IMR-90 (cell line): ENCODE measurements around the gene SARNP. TPM values are rescaled to one million over a fixed set of nuclear protein-coding genes. Genes with fewer than 3 reads are reported as not detected.
A peak's percentile ranks its signal among the peaks of the same experiment; 100 is the strongest.

Source experiments
- ATAC-seq: fragments of 200-7000 bp; cut with Tn5 transposase; 2 replicates; pipeline ENCODE4 v1.9.1; 2020; ENCODE audit warnings: low read depth, mild to moderate bottlenecking, moderate library complexity
- BruUV-seq: library from RNA; stranded (reverse); fragments of 400-500 nt; replicated peaks from 2 replicates; lab custom pipeline; 2021; lab: Mats Ljungman, UMichigan
- CTCF ChIA-PET: fragments of 300-600 bp; formaldehyde crosslinking; extraction: SDS; loops from one replicate; lab custom pipeline; 2021; ENCODE audit warnings: antibody characterized with exemption; lab: Yijun Ruan, JAX
- POLR2A ChIA-PET: fragments of 300-600 bp; sonication (Branson Sonifier 250); formaldehyde crosslinking; loops from one replicate; lab custom pipeline; 2022; ENCODE audit warnings: antibody characterized with exemption; ENCODE audit not compliant: unreplicated experiment; lab: Charles Lee
- DNase-seq: peaks from one replicate; pipeline ENCODE4 v3.0.0; 2013
- H2AFZ ChIP-seq: replicated peaks from 2 replicates; pipeline ENCODE3; 2013; ENCODE audit warnings: low read length, mild to moderate bottlenecking; ENCODE audit not compliant: poor library complexity
- H2AK5ac ChIP-seq: 2 replicates; pipeline ENCODE4 v1.6.1; 2013; ENCODE audit warnings: low read depth, low read length, inconsistent platforms
- H2AK9ac ChIP-seq: replicated peaks from 2 replicates; pipeline ENCODE3; 2013; ENCODE audit warnings: mild to moderate bottlenecking, low read depth, low read length, moderate library complexity; ENCODE audit not compliant: poor library complexity
- H2BK120ac ChIP-seq: 2 replicates; pipeline ENCODE4 v1.6.1; 2013; ENCODE audit warnings: low read depth, low read length, inconsistent platforms
- H2BK15ac ChIP-seq: 3 replicates; pipeline ENCODE4 v1.6.1; 2013; ENCODE audit warnings: low read depth, low read length, inconsistent platforms
- H2BK20ac ChIP-seq: 2 replicates; pipeline ENCODE4 v1.6.1; 2013; ENCODE audit warnings: low read depth, mild to moderate bottlenecking, inconsistent platforms, low read length, moderate library complexity
- H2BK5ac ChIP-seq: 2 replicates; pipeline ENCODE4 v1.6.1; 2013; ENCODE audit warnings: mild to moderate bottlenecking, low read depth, low read length, inconsistent platforms; ENCODE audit not compliant: poor library complexity, severe bottlenecking
- H3K14ac ChIP-seq: replicated peaks from 2 replicates; pipeline ENCODE4 v1.6.1; 2013; ENCODE audit warnings: low read depth, low read length, inconsistent platforms
- H3K18ac ChIP-seq: 2 replicates; pipeline ENCODE4 v1.6.1; 2013; ENCODE audit warnings: low read depth, low read length, control low read depth
- H3K23ac ChIP-seq: 2 replicates; pipeline ENCODE4 v1.6.1; 2013; ENCODE audit warnings: low read depth, low read length, inconsistent platforms
- H3K27ac ChIP-seq: 2 replicates; pipeline ENCODE4 v1.5.1; 2013; ENCODE audit warnings: mild to moderate bottlenecking, control low read depth, low read length; ENCODE audit not compliant: insufficient read depth
- H3K27me3 ChIP-seq: 2 replicates; pipeline ENCODE4 v1.6.1; 2013; ENCODE audit warnings: low read length; ENCODE audit not compliant: control insufficient read depth, insufficient read depth
- H3K36me3 ChIP-seq: 2 replicates; pipeline ENCODE4 v1.6.1; 2013; ENCODE audit warnings: low read length, mixed read lengths; ENCODE audit not compliant: control insufficient read depth, insufficient read depth
- H3K4ac ChIP-seq: 2 replicates; pipeline ENCODE4 v1.6.1; 2013; ENCODE audit warnings: low read depth, low read length, inconsistent platforms
- H3K4me1 ChIP-seq: 2 replicates; pipeline ENCODE4 v1.6.1; 2013; ENCODE audit warnings: low read length, mixed read lengths; ENCODE audit not compliant: control insufficient read depth, insufficient read depth
- H3K4me2 ChIP-seq: 2 replicates; pipeline ENCODE4 v1.6.1; 2013; ENCODE audit warnings: low read depth, mild to moderate bottlenecking, control low read depth, low read length, moderate library complexity
- H3K4me3 ChIP-seq: 2 replicates; pipeline ENCODE4 v1.5.1; 2013; ENCODE audit warnings: low read depth, mild to moderate bottlenecking, control low read depth, low read length, moderate library complexity; ENCODE audit not compliant: insufficient read depth
- H3K56ac ChIP-seq: 2 replicates; pipeline ENCODE4 v1.6.1; 2013; ENCODE audit warnings: low read length, inconsistent platforms; ENCODE audit not compliant: insufficient read depth; ENCODE audit errors: extremely low read depth
- H3K79me1 ChIP-seq, 2 experiments: 2 replicates each; pipeline ENCODE4 v1.6.1; 2013; ENCODE audit warnings: low read length in 2 of 2, inconsistent platforms in 1 of 2, low read depth in 1 of 2
- H3K9ac ChIP-seq: 2 replicates; pipeline ENCODE4 v1.6.1; 2013; ENCODE audit warnings: low read depth, low read length, control low read depth
- H3K9me1 ChIP-seq: 2 replicates; pipeline ENCODE4 v1.6.1; 2013; ENCODE audit warnings: low read length, inconsistent platforms; ENCODE audit not compliant: insufficient read depth
- H3K9me3 ChIP-seq: 2 replicates; pipeline ENCODE4 v1.6.1; 2013; ENCODE audit warnings: low read length; ENCODE audit not compliant: control insufficient read depth, insufficient read depth
- H4K20me1 ChIP-seq: 2 replicates; pipeline ENCODE4 v1.6.1; 2013; ENCODE audit warnings: low read length, inconsistent platforms; ENCODE audit not compliant: insufficient read depth
- H4K5ac ChIP-seq: 2 replicates; pipeline ENCODE4 v1.6.1; 2013; ENCODE audit warnings: mild to moderate bottlenecking, low read depth, low read length, control low read depth
- H4K8ac ChIP-seq, 2 experiments: 2 replicates each; pipeline ENCODE4 v1.6.1; 2013; ENCODE audit warnings: low read depth in 2 of 2, low read length in 2 of 2, control low read depth in 1 of 2, inconsistent platforms in 1 of 2
- H4K91ac ChIP-seq: 2 replicates; pipeline ENCODE4 v1.6.1; 2013; ENCODE audit warnings: low read depth, low read length, inconsistent platforms; ENCODE audit not compliant: insufficient read depth
- CHD1 ChIP-seq: IDR thresholded peaks from 2 replicates; pipeline ENCODE4 v1.6.1; 2012; ENCODE audit warnings: low read depth, low read length, improper control_type of control experiment
- ELK1 ChIP-seq: fragments of 150-350 bp; IDR thresholded peaks from 2 replicates; pipeline ENCODE4 v1.6.1; 2016; ENCODE audit warnings: low read depth, mild to moderate bottlenecking, low read length, moderate library complexity, borderline replicate concordance
- FOS ChIP-seq: fragments of 150-350 bp; IDR thresholded peaks from 2 replicates; pipeline ENCODE4 v1.6.1; 2016; ENCODE audit warnings: low read depth, low read length
- MAFK ChIP-seq: IDR thresholded peaks from 2 replicates; pipeline ENCODE4 v1.6.1; 2012; ENCODE audit warnings: low read depth, low read length, improper control_type of control experiment
- MAZ ChIP-seq: IDR thresholded peaks from 2 replicates; pipeline ENCODE4 v1.6.1; 2012; ENCODE audit warnings: low read depth, mild to moderate bottlenecking, low read length, improper control_type of control experiment, moderate library complexity, borderline replicate concordance
- MXI1 ChIP-seq: IDR thresholded peaks from 2 replicates; pipeline ENCODE4 v1.6.1; 2012; ENCODE audit warnings: low read depth, mild to moderate bottlenecking, low read length, moderate library complexity, borderline replicate concordance
- POLR2A ChIP-seq: IDR thresholded peaks from 2 replicates; pipeline ENCODE4 v1.6.1; 2012; ENCODE audit warnings: mild to moderate bottlenecking, low read depth, low read length
- USF2 ChIP-seq: fragments of 150-350 bp; IDR thresholded peaks from 2 replicates; pipeline ENCODE4 v1.6.1; 2017; ENCODE audit warnings: mild to moderate bottlenecking, antibody characterized with exemption, low read length, low read depth
- dilution Hi-C: fragments of 300-500 bp; cut with HindIII; formaldehyde crosslinking; loops from one replicate; pipeline ENCODE4 v1.14.3; 2018; ENCODE audit warnings: low sequenced_read_pairs; ENCODE audit not compliant: unreplicated experiment
- in situ Hi-C: fragments of 300-500 bp; cut with MboI; formaldehyde crosslinking; loops from 3 replicates; pipeline ENCODE4 v1.14.3; 2019; ENCODE audit warnings: low sequenced_read_pairs, inconsistent platforms, mixed read lengths
- intact Hi-C: fragments of 100-400 bp; cut with micrococcal nuclease; formaldehyde crosslinking; loops from 2 replicates; pipeline ENCODE4 v1.10.0; 2022
- polyA plus RNA-seq, 3 experiments: library from polyadenylated mRNA; depleted of rRNA; stranded (reverse); fragments of >200 nt; gene quantifications; 2 replicates each; pipeline ENCODE4 v1.2.3, GENCODE V29; 2012; ENCODE audit warnings: low replicate concordance in 1 of 3
- total RNA-seq: library from RNA; depleted of rRNA; stranded (reverse); fragments of >200 nt; gene quantifications from 2 replicates; pipeline ENCODE4 v1.2.3, GENCODE V29; 2012

Gene SARNP
- total and polyA plus RNA-seq, 2 of the 4 experiments (the other 2 are of a cell fraction): 46.8 to 103 TPM

- no peak overlapping the region for H4K8ac ChIP-seq
- no peak overlapping the region for H3K23ac ChIP-seq
- no peak overlapping the region for H2BK120ac ChIP-seq
- H4K20me1 ChIP-seq: no peaks in the 10 kb centered on the region
- CTCF ChIA-PET: no interaction called here
- H4K5ac ChIP-seq: no peak overlapping the region
- H3K4me3 ChIP-seq: no peak overlapping the region
- dilution Hi-C loops (no loop called here), intact Hi-C loops (no loop called here), in situ Hi-C loops (no loop called here)
- no peak overlapping the region for H3K9ac ChIP-seq
- H2AK9ac ChIP-seq: no peak overlapping the region
- no peak overlapping the region for H3K4me2 ChIP-seq
- BruUV-seq: no TSS peak
- no peak overlapping the region for H3K4ac ChIP-seq
- no peak overlapping the region for H3K18ac ChIP-seq
- ATAC-seq (no peak), DNase-seq (peak; percentile 33)
- no peak overlapping the region for H2BK15ac ChIP-seq
- H3K79me1 ChIP-seq: no peaks in the 10 kb centered on the region
- H3K27ac ChIP-seq: no peak overlapping the region
- POLR2A ChIA-PET: no interaction called here
- H2BK5ac ChIP-seq: no peak overlapping the region
- no peaks in the 10 kb centered on the region for H3K9me1 ChIP-seq
- H3K9me3 ChIP-seq: no peaks in the 10 kb centered on the region; the same call in 1 of the 2 replicates
- TF ChIP-seq USF2: no peak
- no peak for TF ChIP-seq FOS
- no peak for TF ChIP-seq MXI1
- no peak for TF ChIP-seq ELK1
- no peak for TF ChIP-seq MAFK
- TF ChIP-seq CHD1: no peak
- TF ChIP-seq MAZ: no peak
- no peak for TF ChIP-seq POLR2A
- H4K91ac ChIP-seq: no peak overlapping the region
- H3K27me3 ChIP-seq: no peaks in the 10 kb centered on the region
- no peaks in the 10 kb centered on the region for H3K4me1 ChIP-seq
- no peak overlapping the region for H2BK20ac ChIP-seq
- no peaks in the 10 kb centered on the region for H3K36me3 ChIP-seq
- H2AK5ac ChIP-seq: no peak overlapping the region
- H3K56ac ChIP-seq: no peak overlapping the region
- H2AFZ ChIP-seq: no peak overlapping the region
- H3K14ac ChIP-seq: no peak overlapping the region
These were observed 44.8 kb upstream of the SARNP start for GRCh38 chr12:55862286-55862685.
